ENCODE measurements around the gene SF1.
A peak's percentile ranks its signal among the peaks of the same experiment; 100 is the strongest.

The SF1 gene

GRCh38 chr11:64778473-64779298 is at the start of gene SF1:
Gene SF1 (minus strand): TSS chr11:64778542. CDS start chr11:64778392, 150 bp downstream.
- Histone ChIP-seq H3F3A (ENCODE audit: low read depth) (peaks cover 5% of the 10 kb centered on the region; the same call in 1 of the 2 replicates), H3K9ac (ENCODE audit: low read depth, low read length, poor library complexity, severe bottlenecking) (peak within 1 kb of the TSS; percentile 93), H3K4me1 (ENCODE audit: insufficient read depth, low read length, poor library complexity, severe bottlenecking) (peaks cover 46% of the 10 kb centered on the region), H3K9me3 (ENCODE audit: insufficient read depth, low read depth, low read length) (no peaks in the 10 kb centered on the region), H3K4me3 (ENCODE audit: low read length, poor library complexity, severe bottlenecking) (peak within 1 kb of the TSS; percentile 91), H3K79me2 (ENCODE audit: insufficient read depth, low read length) (peaks cover 50% of the 10 kb centered on the region), H4K20me1 (ENCODE audit: insufficient read depth, low read length, poor library complexity, severe bottlenecking) (peaks cover 38% of the 10 kb centered on the region), H2AFZ (ENCODE audit: low read length) (peak within 1 kb of the TSS; percentile 74), H3K27me3 (ENCODE audit: insufficient read depth, low read length, poor library complexity, severe bottlenecking) (no peaks in the 10 kb centered on the region), H3K36me3 (ENCODE audit: insufficient read depth, low read length) (peaks cover 35% of the 10 kb centered on the region), H3K4me2 (ENCODE audit: low read depth, low read length, poor library complexity, severe bottlenecking) (peak within 1 kb of the TSS; percentile 92), H3K9me2 (replicated peaks; ENCODE audit: low read depth, low read length) (no peaks in the 10 kb centered on the region)
- TF ChIP-seq CTCF (conservative IDR thresholded peaks at IDR 0.05; ENCODE audit: low read length) (no peak), EZH2phosphoT487 (IDR thresholded peaks at IDR 0.05; ENCODE audit: borderline replicate concordance) (no peak)

DNA sequence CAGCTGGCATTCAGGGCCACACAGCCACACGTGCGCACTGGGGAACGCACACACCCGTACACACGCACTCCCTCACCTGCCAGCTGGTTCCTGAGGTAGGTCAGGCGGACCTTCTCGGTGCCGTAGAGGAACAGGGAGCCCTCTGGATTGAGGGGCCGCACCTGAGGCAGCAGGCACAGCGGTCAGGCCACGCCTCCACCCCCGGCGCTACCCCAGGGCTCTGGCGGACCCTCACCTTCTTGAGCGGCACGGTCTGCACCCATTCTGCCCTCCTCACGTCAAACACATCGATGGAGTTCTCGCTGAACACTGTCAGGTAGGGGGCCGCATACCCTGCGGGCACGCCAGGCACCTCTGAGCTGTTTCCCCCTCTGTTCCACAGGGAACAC is 49.1 kb upstream of the SF1 start:
- Histone ChIP-seq H3K9me3 (ENCODE audit: insufficient read depth, low read depth, low read length) (no peaks in the 10 kb centered on the region), H3K4me3 (ENCODE audit: low read length, poor library complexity, severe bottlenecking) (no peak overlapping the region), H3K4me1 (ENCODE audit: insufficient read depth, low read length, poor library complexity, severe bottlenecking) (no peaks in the 10 kb centered on the region), H4K20me1 (ENCODE audit: insufficient read depth, low read length, poor library complexity, severe bottlenecking) (no peaks in the 10 kb centered on the region), H3K9me2 (replicated peaks; ENCODE audit: low read depth, low read length) (no peaks in the 10 kb centered on the region), H3K27me3 (ENCODE audit: insufficient read depth, low read length, poor library complexity, severe bottlenecking) (no peaks in the 10 kb centered on the region), H3K36me3 (ENCODE audit: insufficient read depth, low read length) (no peaks in the 10 kb centered on the region), H3K9ac (ENCODE audit: low read depth, low read length, poor library complexity, severe bottlenecking) (no peak overlapping the region), H2AFZ (ENCODE audit: low read length) (no peak overlapping the region), H3K79me2 (ENCODE audit: insufficient read depth, low read length) (no peaks in the 10 kb centered on the region), H3K4me2 (ENCODE audit: low read depth, low read length, poor library complexity, severe bottlenecking) (no peak overlapping the region), H3F3A (ENCODE audit: low read depth) (no peaks in the 10 kb centered on the region)
- TF ChIP-seq EZH2phosphoT487 (IDR thresholded peaks at IDR 0.05; ENCODE audit: borderline replicate concordance) = no peak
- TF ChIP-seq CTCF (conservative IDR thresholded peaks at IDR 0.05; ENCODE audit: low read length) = no peak

DNA sequence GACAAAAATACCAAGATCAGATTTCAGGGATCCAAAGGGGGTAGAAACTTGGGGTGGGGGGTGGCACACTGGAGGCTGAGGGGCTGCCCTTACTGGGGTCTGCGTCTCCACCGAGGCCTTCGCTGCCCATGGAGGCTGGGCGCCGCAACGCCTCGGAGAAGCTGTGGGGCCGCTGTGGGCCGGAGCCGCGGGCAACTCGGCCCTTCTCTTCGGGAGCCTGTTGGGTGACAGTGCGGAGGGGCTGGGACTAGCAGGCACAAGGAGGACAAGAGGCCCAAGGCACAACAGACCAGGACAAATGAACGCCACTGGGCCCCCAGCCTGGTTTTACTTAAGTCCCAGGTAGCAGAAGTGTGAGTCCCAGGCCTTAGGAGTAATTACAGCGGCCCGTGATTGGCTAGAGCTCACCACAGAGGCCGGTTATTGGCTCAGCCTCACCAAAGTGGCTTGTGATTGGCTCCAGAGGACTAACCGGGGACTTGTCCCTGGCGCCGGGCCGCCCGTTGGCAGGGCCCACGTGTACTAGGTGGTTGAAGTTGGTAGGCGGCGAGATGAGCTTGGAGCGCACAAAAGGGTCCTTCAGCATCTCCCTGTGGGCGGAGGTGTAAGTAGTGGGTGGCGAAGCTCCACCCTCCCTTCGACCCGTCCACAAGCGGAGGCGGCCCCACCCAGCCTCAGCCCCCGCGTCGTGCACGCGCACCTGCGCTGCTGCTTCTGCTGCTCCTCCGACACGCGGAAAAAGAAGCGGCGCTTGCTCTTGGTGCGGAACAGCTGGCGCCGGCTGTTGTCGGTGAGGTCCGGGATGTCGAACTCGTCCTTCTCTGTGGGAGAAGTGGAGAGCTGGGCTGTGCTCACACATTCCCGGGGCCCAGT is 48.5 kb upstream of the SF1 start:
- no peaks in the 10 kb centered on the region for H3K36me3 ChIP-seq (ENCODE audit: insufficient read depth, low read length)
- H3K4me3 ChIP-seq (ENCODE audit: low read length, poor library complexity, severe bottlenecking) = no peak overlapping the region
- H3K4me1 ChIP-seq (ENCODE audit: insufficient read depth, low read length, poor library complexity, severe bottlenecking) = no peaks in the 10 kb centered on the region
- TF ChIP-seq CTCF (conservative IDR thresholded peaks at IDR 0.05; ENCODE audit: low read length) = no peak
- no peaks in the 10 kb centered on the region for H3K79me2 ChIP-seq (ENCODE audit: insufficient read depth, low read length)
- no peaks in the 10 kb centered on the region for H3F3A ChIP-seq (ENCODE audit: low read depth)
- no peaks in the 10 kb centered on the region for H3K9me3 ChIP-seq (ENCODE audit: insufficient read depth, low read depth, low read length)
- no peak overlapping the region for H2AFZ ChIP-seq (ENCODE audit: low read length)
- H3K27me3 ChIP-seq (ENCODE audit: insufficient read depth, low read length, poor library complexity, severe bottlenecking) = no peaks in the 10 kb centered on the region
- no peaks in the 10 kb centered on the region for H4K20me1 ChIP-seq (ENCODE audit: insufficient read depth, low read length, poor library complexity, severe bottlenecking)
- no peak overlapping the region for H3K4me2 ChIP-seq (ENCODE audit: low read depth, low read length, poor library complexity, severe bottlenecking)
- no peaks in the 10 kb centered on the region for H3K9me2 ChIP-seq (replicated peaks; ENCODE audit: low read depth, low read length)
- no peak overlapping the region for H3K9ac ChIP-seq (ENCODE audit: low read depth, low read length, poor library complexity, severe bottlenecking)
